ENCODE results near the gene NAALADL2. TPM values are rescaled to one million over a fixed set of nuclear protein-coding genes. Genes with fewer than 3 reads are reported as not detected.

Gene NAALADL2
- total RNA-seq, 1 donor from 2014 or later = 1.6 TPM

GRCh38 chr3:174958671-174959328, 99.7 kb downstream of the NAALADL2 start:
- no peak overlapping the region for H3K27ac Mint-ChIP-seq (ENCODE audit: unreplicated experiment)
- H3K4me3 Mint-ChIP-seq (ENCODE audit: unreplicated experiment) = no peak overlapping the region
- no peak for DNase-seq
- H3K4me1 Mint-ChIP-seq (ENCODE audit: low read depth, unreplicated experiment) = peaks cover 15% of the 10 kb centered on the region
- TF ChIP-seq CTCF (IDR thresholded peaks at IDR 0.05; ENCODE audit: partially characterized antibody, unreplicated experiment) = no peak
- no peaks in the 10 kb centered on the region for H3K27me3 Mint-ChIP-seq (ENCODE audit: unreplicated experiment)
- H3K36me3 Mint-ChIP-seq (ENCODE audit: unreplicated experiment) = no peaks in the 10 kb centered on the region
- no peaks in the 10 kb centered on the region for H3K9me3 Mint-ChIP-seq (ENCODE audit: unreplicated experiment)

GRCh38 chr3:174959556-174960065, 100.5 kb downstream of the NAALADL2 start:
- DNase-seq = no peak
- Mint-ChIP-seq H3K27ac (ENCODE audit: unreplicated experiment) (no peak overlapping the region), H3K9me3 (ENCODE audit: unreplicated experiment) (no peaks in the 10 kb centered on the region), H3K4me1 (ENCODE audit: low read depth, unreplicated experiment) (peaks cover 13% of the 10 kb centered on the region), H3K4me3 (ENCODE audit: unreplicated experiment) (no peak overlapping the region), H3K36me3 (ENCODE audit: unreplicated experiment) (no peaks in the 10 kb centered on the region), H3K27me3 (ENCODE audit: unreplicated experiment) (no peaks in the 10 kb centered on the region)
- no peak for TF ChIP-seq CTCF (IDR thresholded peaks at IDR 0.05; ENCODE audit: partially characterized antibody, unreplicated experiment)

GRCh38 chr3:174960898-174961297, 101.8 kb downstream of the NAALADL2 start:
- Mint-ChIP-seq H3K9me3 (ENCODE audit: unreplicated experiment) (no peaks in the 10 kb centered on the region), H3K27ac (ENCODE audit: unreplicated experiment) (no peak overlapping the region), H3K4me1 (ENCODE audit: low read depth, unreplicated experiment) (peaks cover 13% of the 10 kb centered on the region), H3K4me3 (ENCODE audit: unreplicated experiment) (no peak overlapping the region), H3K27me3 (ENCODE audit: unreplicated experiment) (no peaks in the 10 kb centered on the region), H3K36me3 (ENCODE audit: unreplicated experiment) (no peaks in the 10 kb centered on the region)
- no peak for DNase-seq
- no peak for TF ChIP-seq CTCF (IDR thresholded peaks at IDR 0.05; ENCODE audit: partially characterized antibody, unreplicated experiment)

- Mint-ChIP-seq H3K27me3 (ENCODE audit: unreplicated experiment) (peaks cover 2% of the 10 kb centered on the region), H3K36me3 (ENCODE audit: unreplicated experiment) (no peaks in the 10 kb centered on the region), H3K27ac (ENCODE audit: unreplicated experiment) (no peak overlapping the region), H3K4me1 (ENCODE audit: low read depth, unreplicated experiment) (no peaks in the 10 kb centered on the region), H3K4me3 (ENCODE audit: unreplicated experiment) (no peak overlapping the region), H3K9me3 (ENCODE audit: unreplicated experiment) (no peaks in the 10 kb centered on the region)
- no peak for TF ChIP-seq CTCF (IDR thresholded peaks at IDR 0.05; ENCODE audit: partially characterized antibody, unreplicated experiment)
- no peak for DNase-seq
Measured at GRCh38 chr3:174973465-174973864, 114.3 kb downstream of the NAALADL2 start.

- Mint-ChIP-seq H3K27me3 (ENCODE audit: unreplicated experiment) (no peaks in the 10 kb centered on the region), H3K27ac (ENCODE audit: unreplicated experiment) (no peak overlapping the region), H3K4me1 (ENCODE audit: low read depth, unreplicated experiment) (no peaks in the 10 kb centered on the region), H3K9me3 (ENCODE audit: unreplicated experiment) (no peaks in the 10 kb centered on the region), H3K36me3 (ENCODE audit: unreplicated experiment) (no peaks in the 10 kb centered on the region), H3K4me3 (ENCODE audit: unreplicated experiment) (no peak overlapping the region)
- no peak for DNase-seq
- TF ChIP-seq CTCF (IDR thresholded peaks at IDR 0.05; ENCODE audit: partially characterized antibody, unreplicated experiment) = no peak
Measured at GRCh38 chr3:174986685-174987084, 127.6 kb downstream of the NAALADL2 start.

All from glutamatergic neuron (in vitro differentiated cells).